ENCODE results near the gene MAP6.

The MAP6 gene

DNA sequence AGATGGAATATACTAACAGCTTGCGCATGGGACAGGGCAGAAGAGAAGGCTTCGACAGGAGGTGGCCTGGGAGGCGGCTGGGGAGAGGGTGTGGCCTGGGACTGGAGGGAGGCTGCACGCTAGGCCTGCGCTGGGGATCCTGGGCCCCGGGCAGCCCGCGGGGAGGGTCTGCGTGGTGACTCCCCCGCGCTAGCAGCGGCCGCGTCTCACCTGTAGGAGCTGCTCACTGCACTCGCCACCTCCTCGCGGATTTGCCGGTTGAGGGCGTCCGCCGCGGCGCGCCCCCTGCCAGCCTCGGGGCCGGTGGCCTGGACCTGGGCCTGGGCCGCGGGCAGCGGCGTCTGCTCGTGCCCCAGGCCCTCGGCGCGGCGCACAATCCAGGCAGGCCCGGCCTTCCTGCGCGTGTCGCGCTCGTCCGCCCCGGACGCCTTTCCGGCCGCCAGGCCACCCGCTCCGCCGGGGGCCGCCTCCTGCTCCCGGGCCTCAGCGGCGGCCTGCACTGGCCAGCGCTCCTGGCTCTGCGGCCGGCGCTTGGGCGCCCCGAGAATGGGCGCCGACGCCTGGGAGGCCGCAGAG, 1.5 kb downstream of the MAP6 start:
- no peak for DNase-seq (ENCODE audit: low read depth in 2 of 2)

GRCh38 chr11:75665990-75666389, 2.8 kb downstream of the MAP6 start:
- no peak for DNase-seq (ENCODE audit: low read depth in 2 of 2)

DNA sequence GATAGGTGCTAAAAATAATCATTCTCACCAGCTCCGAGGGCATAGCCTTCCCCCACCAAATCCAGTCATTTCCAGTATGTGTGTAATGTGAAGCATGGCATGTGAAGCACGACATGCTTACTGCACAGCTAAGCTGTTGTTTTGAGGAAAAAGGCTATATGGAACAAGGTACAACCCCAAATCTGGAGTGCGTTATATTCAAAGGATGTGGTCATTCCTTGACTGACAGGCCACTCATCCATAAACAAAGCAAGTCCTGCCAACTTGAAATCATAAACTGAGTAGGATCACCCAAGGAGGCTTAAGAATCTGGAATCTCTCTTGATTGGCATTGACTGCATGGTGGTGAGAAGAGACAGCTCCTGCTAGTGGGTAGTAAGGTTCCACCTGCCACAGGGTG, 3.7 kb downstream of the MAP6 start:
- DNase-seq (ENCODE audit: low read depth in 2 of 2), result no peak

GRCh38 chr11:75664389-75664788, 4.4 kb downstream of the MAP6 start:
- DNase-seq (ENCODE audit: low read depth in 2 of 2), result no peak

DNA sequence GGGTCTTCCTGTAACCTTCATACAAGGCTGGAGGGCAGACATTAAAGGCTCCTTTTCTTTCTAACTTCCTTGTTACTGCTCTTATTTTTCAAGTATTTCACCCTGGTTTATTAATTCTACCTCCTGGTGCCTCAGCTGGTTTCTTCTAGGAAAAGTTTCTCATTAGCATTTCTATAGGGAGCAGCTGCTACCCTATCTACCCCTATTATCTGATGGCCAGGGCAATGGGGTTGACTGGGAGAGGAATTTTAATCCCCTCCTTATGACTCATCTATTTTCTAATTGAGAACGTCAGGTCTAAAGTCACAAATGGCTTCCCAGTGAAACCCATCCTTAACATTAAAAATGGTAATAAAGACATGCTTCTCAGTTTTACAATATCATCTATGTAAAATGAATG, 5.0 kb downstream of the MAP6 start:
- DNase-seq (ENCODE audit: low read depth in 2 of 2), result no peak

- DNase-seq (ENCODE audit: low read depth in 2 of 2), result no peak
These were observed 9.0 kb downstream of the MAP6 start for GRCh38 chr11:75659836-75660235.

- no peak for DNase-seq (ENCODE audit: low read depth in 2 of 2)
These were observed 12.7 kb downstream of the MAP6 start for GRCh38 chr11:75656044-75656727.

- DNase-seq (ENCODE audit: low read depth in 2 of 2), result no peak
These were observed 13.2 kb downstream of the MAP6 start for GRCh38 chr11:75655605-75656004.

DNA sequence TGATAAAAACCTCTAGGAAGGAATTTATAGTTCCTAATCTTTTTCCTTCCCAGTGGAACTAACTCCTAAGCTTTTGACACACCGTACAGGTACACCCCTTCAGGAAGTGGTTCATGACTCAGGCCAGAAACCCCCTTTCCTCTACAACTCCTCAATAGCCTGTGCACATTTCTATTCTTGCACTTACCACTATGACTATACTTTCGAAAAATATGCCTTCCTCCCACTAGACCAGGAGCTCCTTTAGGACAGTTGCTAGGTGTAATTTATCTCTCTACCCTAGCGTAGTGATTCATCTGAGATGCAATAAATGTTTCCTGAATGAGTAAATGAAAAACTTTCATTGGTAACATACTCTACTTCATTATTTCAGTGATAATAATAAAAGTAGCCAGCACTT, 14.5 kb downstream of the MAP6 start:
- DNase-seq (ENCODE audit: low read depth in 2 of 2), result no peak

- DNase-seq (ENCODE audit: low read depth in 2 of 2), result no peak
These were observed 15.3 kb downstream of the MAP6 start for GRCh38 chr11:75653532-75653931.

DNA sequence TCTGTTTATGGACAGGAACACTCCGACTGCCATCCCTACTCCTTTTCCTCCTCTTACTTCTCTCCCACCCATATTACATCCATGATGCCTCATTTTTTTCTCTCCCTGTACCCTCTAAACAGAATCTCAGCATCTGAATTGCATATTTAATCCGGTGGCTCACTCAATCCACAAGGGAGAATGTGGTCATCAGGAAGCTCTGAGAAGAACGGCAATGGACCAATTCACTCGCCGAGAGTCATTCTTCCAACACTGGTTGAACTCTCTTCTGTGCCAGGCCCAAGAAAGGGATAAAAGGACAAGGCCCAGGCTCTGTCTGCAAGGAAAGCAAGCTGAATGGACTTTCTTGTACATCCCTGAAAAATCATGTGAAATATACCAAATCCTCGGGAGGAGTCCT, 15.9 kb downstream of the MAP6 start:
- no peak for DNase-seq (ENCODE audit: low read depth in 2 of 2)

DNA sequence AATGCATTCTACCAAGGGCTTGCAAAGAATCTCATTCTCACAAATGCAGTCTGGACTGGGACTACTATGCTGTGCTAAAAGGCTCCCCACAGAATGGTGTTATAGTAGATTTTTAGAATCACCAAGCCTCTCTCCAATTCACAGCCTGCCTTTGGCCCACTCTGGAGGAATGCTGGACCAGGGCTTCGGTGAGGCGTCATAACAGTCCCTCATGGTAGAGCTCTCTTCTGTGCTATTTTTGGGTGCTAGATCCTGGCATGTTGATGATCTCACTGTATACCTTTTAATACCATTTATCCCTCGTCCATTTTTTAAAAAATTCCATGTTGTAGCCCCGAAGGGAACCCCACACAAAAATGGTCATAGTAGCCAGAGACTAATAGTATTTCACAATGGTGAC, 17.6 kb downstream of the MAP6 start:
- no peak for DNase-seq (ENCODE audit: low read depth in 2 of 2)

GRCh38 chr11:75650167-75650723, 18.6 kb downstream of the MAP6 start:
- DNase-seq (ENCODE audit: low read depth in 2 of 2), result no peak

- DNase-seq (ENCODE audit: low read depth in 2 of 2), result no peak
These were observed 23.9 kb downstream of the MAP6 start for GRCh38 chr11:75644946-75645345.

DNA sequence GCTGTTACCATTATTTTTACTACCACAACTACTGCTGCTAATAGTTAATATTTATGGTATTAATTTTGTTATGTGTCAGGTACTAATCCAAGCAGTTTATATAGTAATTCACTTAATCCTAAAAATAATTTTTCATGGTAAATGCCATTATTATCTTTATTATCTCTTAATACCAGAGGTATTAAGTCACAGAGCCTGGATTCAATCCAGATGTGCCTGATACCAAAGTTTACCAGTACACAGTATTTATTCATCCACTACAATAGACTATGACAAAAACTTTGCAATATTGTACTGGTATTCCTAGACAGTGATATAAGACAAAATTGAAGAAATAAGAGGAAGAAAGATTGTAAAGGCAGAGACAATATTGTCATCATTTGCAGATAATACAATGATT, 24.5 kb downstream of the MAP6 start:
- no peak for DNase-seq (ENCODE audit: low read depth in 2 of 2)

GRCh38 chr11:75642402-75643113, 26.3 kb downstream of the MAP6 start:
- no peak for DNase-seq (ENCODE audit: low read depth in 2 of 2)

DNA sequence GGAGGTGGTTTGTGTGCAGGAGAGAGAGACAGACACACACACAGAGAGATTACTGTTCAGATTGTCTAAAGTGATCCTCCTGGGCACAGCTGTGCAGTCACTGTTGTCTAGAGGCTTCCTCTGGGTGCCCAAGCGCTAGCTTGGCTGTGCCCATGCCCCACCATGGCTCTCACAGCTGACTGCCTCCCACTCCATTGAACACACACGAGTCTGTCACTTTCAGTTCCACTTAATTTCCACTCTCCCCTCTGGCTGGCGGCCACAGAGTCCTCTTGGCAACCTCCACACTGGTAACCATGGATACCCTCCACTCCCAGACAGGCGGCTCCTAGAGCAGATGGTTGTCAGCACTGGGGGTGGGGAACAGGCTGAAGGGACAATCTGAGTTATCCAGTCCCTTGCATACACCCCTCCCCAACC, 29.1 kb downstream of the MAP6 start:
- DNase-seq (ENCODE audit: low read depth in 2 of 2), result no peak

DNA sequence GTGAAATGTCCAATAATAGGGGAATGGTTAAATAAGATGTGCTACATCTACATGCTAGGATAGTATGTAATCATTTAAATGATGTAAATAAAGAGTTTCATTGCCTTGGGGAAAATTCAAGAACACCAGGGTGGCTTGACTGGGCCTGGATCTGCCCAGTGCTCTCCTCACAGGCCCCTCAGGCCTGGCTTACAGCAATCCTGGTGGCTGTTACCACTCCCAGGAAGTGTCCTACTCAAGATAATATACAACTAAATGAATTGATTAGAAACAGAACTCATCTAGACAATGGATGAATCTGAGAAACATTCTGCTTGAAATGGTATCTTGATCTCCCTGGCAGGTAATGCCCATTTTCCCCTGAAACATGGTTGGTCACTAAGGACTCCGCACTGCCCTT, 30.8 kb downstream of the MAP6 start:
- DNase-seq (ENCODE audit: low read depth in 2 of 2), result no peak

GRCh38 chr11:75635066-75635862, 33.6 kb downstream of the MAP6 start:
- DNase-seq (ENCODE audit: low read depth in 2 of 2), result no peak

- DNase-seq (ENCODE audit: low read depth in 2 of 2), result no peak
These were observed 35.3 kb downstream of the MAP6 start for GRCh38 chr11:75633409-75634066.

GRCh38 chr11:75632962-75633361, 35.9 kb downstream of the MAP6 start:
- no peak for DNase-seq (ENCODE audit: low read depth in 2 of 2)

DNA sequence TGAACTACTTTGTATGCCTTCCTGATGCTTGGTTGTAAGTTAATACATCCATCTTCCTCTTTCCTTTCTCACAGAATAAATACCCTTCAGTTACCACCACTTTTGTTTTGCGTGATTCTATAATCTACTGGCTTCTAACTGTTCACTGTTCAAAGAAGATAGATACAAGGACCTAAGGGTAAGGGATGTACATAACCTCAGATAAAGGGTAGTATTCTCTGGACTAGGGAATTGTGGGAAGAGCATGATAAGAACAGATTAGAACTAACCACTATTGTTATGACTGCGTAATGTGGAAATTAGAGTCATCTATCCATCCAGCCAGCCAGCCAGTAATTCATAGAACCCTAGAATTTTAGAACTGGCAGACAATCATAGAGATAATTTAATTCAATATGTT, 36.4 kb downstream of the MAP6 start:
- DNase-seq (ENCODE audit: low read depth in 2 of 2), result no peak

Data from stimulated activated CD4-positive, alpha-beta T cell treated with anti-CD3 and anti-CD28 coated beads, Interleukin-15, amount 100 ng/mL, for 48 hours (primary cell).